ENCODE results near the gene GULP1.

GULP1 gene

GRCh38 chr2:188620916-188621315, 329.2 kb downstream of the GULP1 start:
- H3K27me3 Mint-ChIP-seq = no peaks in the 10 kb centered on the region
- CTCF ChIA-PET = no interaction called here
- H3K4me1 Mint-ChIP-seq = no peaks in the 10 kb centered on the region
- H3K4me3 Mint-ChIP-seq = no peak overlapping the region
- H3K27ac Mint-ChIP-seq = no peak overlapping the region
- DNase-seq = no peak
- no peaks in the 10 kb centered on the region for H3K36me3 Mint-ChIP-seq
- H3K9me3 Mint-ChIP-seq = peaks cover 4% of the 10 kb centered on the region

- H3K27ac Mint-ChIP-seq = no peak overlapping the region
- CTCF ChIA-PET = no interaction called here
- H3K9me3 Mint-ChIP-seq = peaks cover 4% of the 10 kb centered on the region
- DNase-seq = no peak
- H3K36me3 Mint-ChIP-seq = no peaks in the 10 kb centered on the region
- no peaks in the 10 kb centered on the region for H3K4me1 Mint-ChIP-seq
- no peaks in the 10 kb centered on the region for H3K27me3 Mint-ChIP-seq
- no peak overlapping the region for H3K4me3 Mint-ChIP-seq
Observed at GRCh38 chr2:188622601-188623260, 331.1 kb downstream of the GULP1 start.

- Mint-ChIP-seq H3K4me3 (no peak overlapping the region), H3K36me3 (no peaks in the 10 kb centered on the region), H3K27ac (no peak overlapping the region), H3K9me3 (no peaks in the 10 kb centered on the region), H3K4me1 (no peaks in the 10 kb centered on the region), H3K27me3 (no peaks in the 10 kb centered on the region)
- DNase-seq = no peak
- CTCF ChIA-PET = no interaction called here
Observed at GRCh38 chr2:188623995-188624643, 332.4 kb downstream of the GULP1 start.

GRCh38 chr2:188627471-188627870, 335.8 kb downstream of the GULP1 start:
- Mint-ChIP-seq H3K27ac (no peak overlapping the region), H3K9me3 (no peaks in the 10 kb centered on the region), H3K27me3 (no peaks in the 10 kb centered on the region), H3K4me3 (no peak overlapping the region), H3K4me1 (no peaks in the 10 kb centered on the region), H3K36me3 (no peaks in the 10 kb centered on the region)
- CTCF ChIA-PET = no interaction called here
- DNase-seq = no peak

- Mint-ChIP-seq H3K4me1 (no peaks in the 10 kb centered on the region), H3K4me3 (no peak overlapping the region), H3K27me3 (no peaks in the 10 kb centered on the region), H3K36me3 (no peaks in the 10 kb centered on the region), H3K27ac (no peak overlapping the region), H3K9me3 (no peaks in the 10 kb centered on the region)
- no peak for DNase-seq
- CTCF ChIA-PET = no interaction called here
Observed at GRCh38 chr2:188628989-188629752, 337.5 kb downstream of the GULP1 start.

- CTCF ChIA-PET = no interaction called here
Observed at GRCh38 chr2:188629753-188630527, 338.3 kb downstream of the GULP1 start.

GRCh38 chr2:188631037-188631809, 339.5 kb downstream of the GULP1 start:
- no peak for DNase-seq
- Mint-ChIP-seq H3K27me3 (no peaks in the 10 kb centered on the region), H3K36me3 (no peaks in the 10 kb centered on the region), H3K27ac (no peak overlapping the region), H3K9me3 (no peaks in the 10 kb centered on the region), H3K4me3 (no peak overlapping the region), H3K4me1 (no peaks in the 10 kb centered on the region)
- CTCF ChIA-PET = no interaction called here

More at GRCh38 chr2:188629753-188630527, 338.3 kb downstream of the GULP1 start:
- H3K36me3 Mint-ChIP-seq = no peaks in the 10 kb centered on the region
- H3K27me3 Mint-ChIP-seq = no peaks in the 10 kb centered on the region
- no peaks in the 10 kb centered on the region for H3K4me1 Mint-ChIP-seq
- H3K9me3 Mint-ChIP-seq = no peaks in the 10 kb centered on the region
- no peak for DNase-seq
- no peak overlapping the region for H3K4me3 Mint-ChIP-seq
- no peak overlapping the region for H3K27ac Mint-ChIP-seq

- Mint-ChIP-seq H3K4me1 (no peaks in the 10 kb centered on the region), H3K4me3 (no peak overlapping the region), H3K27me3 (no peaks in the 10 kb centered on the region), H3K9me3 (no peaks in the 10 kb centered on the region), H3K27ac (no peak overlapping the region), H3K36me3 (no peaks in the 10 kb centered on the region)
- CTCF ChIA-PET = no interaction called here
- DNase-seq = no peak
Observed at GRCh38 chr2:188634656-188635055, 343.0 kb downstream of the GULP1 start.
